NCI-H1105 treated with DMSO at 0.1 percent for 48 hours (cell line): ENCODE measurements around the gene AKNAD1.

Source experiments
- DNase-seq: peaks from one replicate; lab custom pipeline; 2025; lab: John Stamatoyannopoulos, UW

AKNAD1 gene

GRCh38 chr1:108831225-108831624, 25.7 kb downstream of the AKNAD1 start:
- no peak for DNase-seq

GRCh38 chr1:108830119-108831008, 26.5 kb downstream of the AKNAD1 start:
- DNase-seq = no peak

GRCh38 chr1:108829498-108829916, 27.4 kb downstream of the AKNAD1 start:
- DNase-seq = no peak

GRCh38 chr1:108828074-108828961, 28.6 kb downstream of the AKNAD1 start:
- DNase-seq = peak; percentile 73

DNA sequence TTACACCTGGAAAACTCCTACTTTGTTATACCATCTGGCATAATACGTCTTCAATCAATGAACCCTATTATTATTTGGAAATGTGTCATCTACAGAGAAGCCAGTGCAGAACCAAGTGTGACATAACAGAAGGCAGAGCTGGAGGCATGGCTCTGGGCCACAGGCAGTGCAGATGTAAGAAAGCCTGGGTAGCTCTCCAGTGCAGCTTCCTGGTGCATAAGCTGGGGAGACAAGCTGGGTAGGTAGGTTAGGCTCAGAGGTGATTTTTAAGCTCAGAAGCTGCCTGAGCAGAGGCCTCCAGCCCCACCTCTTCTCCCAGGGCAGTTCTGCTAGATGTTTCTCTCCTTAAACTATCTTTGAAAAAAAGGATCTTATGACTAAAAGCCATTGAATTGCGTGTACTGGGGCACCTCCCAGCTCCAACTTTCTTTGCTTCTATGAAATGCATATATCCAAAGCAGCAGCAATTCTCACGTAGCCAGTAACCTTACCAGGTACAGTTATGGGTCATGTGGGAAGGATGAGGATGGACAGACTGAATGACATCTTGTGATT, 30.7 kb downstream of the AKNAD1 start:
- no peak for DNase-seq

GRCh38 chr1:108824051-108824450, 32.8 kb downstream of the AKNAD1 start:
- DNase-seq = no peak

GRCh38 chr1:108823632-108824031, 33.3 kb downstream of the AKNAD1 start:
- DNase-seq = no peak

GRCh38 chr1:108819878-108820277, 37.0 kb downstream of the AKNAD1 start:
- DNase-seq = no peak

DNA sequence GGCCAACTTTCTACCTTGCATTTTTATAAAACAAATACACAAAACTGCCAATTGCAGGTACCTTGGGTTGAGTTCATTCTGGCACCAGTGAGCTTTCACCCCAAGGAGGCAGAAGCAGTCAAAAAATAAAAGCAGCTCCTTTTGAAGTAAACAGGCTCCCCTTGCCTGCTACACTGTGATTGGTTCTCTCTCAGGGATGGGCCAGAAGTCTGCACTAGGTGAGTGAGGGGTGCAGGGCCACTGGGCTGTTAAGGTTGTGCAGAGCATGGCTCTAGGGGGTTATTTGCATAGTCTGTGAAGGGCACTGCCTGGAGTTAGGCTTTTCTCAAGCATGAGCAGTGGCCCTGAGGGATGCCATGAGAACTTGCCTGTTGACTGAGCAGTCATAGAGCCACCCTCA, 39.1 kb downstream of the AKNAD1 start:
- no peak for DNase-seq

DNA sequence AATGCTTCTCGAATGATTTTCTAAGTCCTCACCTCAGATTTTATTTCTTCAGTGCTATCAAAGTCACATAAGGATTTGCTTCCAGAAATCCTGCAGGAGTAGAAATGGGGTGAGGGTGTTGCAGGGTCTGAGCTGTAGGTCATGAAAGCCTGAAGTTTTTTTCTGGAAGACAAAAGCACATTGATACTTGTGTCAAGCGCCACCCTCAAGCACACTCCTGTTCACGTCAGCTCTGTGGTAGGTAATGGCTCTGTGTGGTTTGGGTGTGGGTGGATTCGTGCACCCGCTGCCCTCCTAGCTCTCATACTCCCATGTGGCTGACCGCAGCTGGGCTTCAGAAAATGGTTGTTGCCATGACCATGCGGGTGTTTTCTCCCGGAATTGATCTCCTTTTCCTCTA, 39.9 kb downstream of the AKNAD1 start:
- no peak for DNase-seq

DNA sequence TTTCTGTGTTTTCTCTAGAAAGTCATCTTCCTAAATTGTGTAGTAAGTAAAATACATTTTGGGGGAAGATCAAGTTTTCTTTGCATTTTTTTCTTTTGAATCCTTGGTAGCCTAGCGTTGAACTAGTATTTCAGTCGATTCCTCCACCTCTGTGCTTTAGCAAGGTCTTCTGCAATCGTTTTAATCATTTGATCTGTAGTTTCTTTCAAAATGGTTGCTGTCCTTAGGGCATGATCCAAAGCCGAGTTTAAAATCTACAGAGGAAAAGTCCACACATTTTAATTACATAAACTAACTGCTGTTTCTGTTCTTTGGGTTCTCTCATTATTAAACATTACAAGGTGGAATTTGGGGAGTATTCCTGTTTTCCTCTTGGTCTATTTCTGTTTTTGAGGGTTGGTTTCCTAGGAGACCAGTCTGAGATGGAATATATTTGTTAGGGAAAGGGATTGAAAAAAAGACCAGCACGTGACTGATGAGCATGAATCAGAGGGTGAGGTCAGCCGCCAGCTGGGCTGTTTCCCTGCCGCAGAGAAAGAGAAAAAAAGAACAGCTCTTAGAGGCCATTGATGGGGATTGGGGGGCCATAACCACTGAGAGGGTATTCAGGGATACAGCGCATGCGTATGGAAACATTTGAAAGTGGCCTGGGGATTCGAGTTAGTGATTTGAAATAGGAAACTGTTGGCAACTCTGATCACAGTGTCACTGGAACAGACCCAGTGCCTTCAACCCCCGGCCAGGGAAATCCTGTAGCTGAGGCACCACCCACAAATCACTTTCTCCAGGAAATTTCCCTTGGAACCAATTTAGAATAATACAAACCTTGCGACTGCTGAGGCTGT, 40.6 kb downstream of the AKNAD1 start:
- DNase-seq = peak; percentile 9

DNA sequence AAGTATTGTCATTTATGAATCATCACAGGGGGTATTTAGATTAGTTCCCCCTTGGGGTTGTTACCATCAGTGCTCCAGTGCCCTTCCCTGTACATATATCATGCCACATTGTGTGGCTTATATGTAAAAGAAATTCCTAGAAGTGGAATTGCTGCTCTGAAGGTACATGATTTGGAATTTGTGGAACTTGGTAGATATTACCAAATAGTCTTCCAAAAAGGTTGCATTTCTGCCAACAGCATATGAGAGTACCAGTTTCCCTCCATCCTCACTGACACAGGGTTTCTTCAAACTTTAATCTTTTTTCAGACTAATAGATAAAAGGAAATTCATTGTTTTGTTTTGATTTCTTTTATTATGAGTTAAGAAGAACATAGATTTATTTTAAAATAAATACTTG, 41.3 kb downstream of the AKNAD1 start:
- DNase-seq = no peak

- no peak for DNase-seq
Observed at GRCh38 chr1:108814343-108815125, 42.4 kb downstream of the AKNAD1 start.

- DNase-seq = no peak
Observed at GRCh38 chr1:108813326-108813725, 43.6 kb downstream of the AKNAD1 start.

GRCh38 chr1:108811611-108812010, 45.3 kb downstream of the AKNAD1 start:
- no peak for DNase-seq

- DNase-seq = no peak
Observed at GRCh38 chr1:108808438-108808837, 48.5 kb downstream of the AKNAD1 start.

DNA sequence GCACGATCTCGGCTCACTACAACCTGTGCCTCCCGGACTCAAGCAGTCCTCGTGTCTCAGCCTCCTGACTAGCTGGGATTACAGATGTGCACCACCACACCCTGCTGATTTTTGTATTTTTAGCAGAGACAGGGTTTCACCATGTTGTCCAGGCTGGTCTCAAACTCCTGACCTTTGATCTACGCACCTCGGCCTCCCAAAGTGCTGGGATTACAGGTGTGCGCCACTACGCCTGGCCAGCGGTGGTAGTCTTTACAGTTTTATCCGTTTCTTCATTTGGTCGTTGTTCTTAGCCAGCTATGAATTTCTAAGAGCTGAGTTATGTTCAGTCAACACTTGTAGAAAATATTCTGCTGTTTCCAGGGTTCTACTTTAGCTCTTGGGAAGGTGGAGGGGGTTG, 53.3 kb downstream of the AKNAD1 start:
- no peak for DNase-seq

DNA sequence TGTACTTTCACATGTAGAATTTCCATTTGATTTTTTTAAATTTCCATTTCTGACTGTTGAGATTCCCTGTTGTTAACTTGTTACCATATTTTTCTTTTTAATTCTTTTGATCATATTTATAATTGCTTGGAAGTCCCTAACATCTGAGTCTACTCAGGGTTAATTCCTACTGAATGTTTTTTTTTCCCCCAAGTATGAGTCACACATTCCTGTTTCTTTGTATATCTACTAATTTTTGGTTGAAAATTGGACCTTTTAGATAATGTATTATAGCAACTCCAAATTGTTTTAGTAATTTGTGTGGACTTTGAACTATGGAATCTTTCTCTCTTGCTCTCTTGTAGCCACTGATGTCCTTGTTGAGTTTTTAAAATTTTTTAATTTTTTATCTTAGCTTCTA, 55.8 kb downstream of the AKNAD1 start:
- no peak for DNase-seq

DNA sequence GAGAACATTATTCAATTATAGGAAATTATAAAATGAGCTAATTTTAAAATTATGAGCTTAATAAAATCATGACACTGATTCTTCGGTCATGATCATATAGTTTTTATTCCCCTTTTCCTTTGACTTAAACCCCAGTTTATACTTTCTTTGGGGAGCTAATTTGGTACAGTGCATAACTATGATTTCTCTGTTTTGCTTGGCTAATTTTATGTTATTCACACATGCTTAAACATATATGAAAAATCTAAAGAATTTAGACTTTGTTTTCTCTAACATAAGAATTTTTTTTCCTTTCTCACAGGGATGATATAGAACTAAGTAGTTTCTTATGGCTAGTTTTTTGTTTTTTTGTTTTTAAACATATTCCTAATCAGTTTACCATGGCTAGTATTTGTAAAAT, 57.9 kb downstream of the AKNAD1 start:
- no peak for DNase-seq

DNA sequence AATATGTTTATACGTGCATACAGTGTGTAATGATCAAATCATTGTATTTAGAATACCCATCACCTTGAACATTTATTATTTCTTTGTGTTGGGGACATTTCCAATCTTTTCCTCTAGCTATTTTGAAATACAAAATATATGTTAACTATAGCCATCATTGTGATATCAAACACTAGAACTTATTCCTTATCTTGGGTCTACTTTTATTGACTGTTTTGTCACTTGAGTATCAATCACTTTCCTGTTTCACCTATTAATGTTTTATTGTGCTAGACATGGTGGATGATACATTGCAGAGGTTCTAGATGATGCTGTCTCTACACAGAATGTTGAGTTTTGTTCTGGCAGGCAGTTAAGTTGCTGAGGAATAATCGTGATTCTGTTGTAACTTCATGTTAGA, 64.5 kb downstream of the AKNAD1 start:
- no peak for DNase-seq

- DNase-seq = no peak
Observed at GRCh38 chr1:108791790-108792189, 65.1 kb downstream of the AKNAD1 start.
